HG03060 (cell line): Measurements from ENCODE around the gene NPAS3.

Experiments used
- ATAC-seq: cut with Tn5 transposase; IDR thresholded peaks from one replicate; pipeline ENCODE4 v1.9.1; 2021; ENCODE audit warnings: low read depth, moderate number of reproducible peaks; ENCODE audit not compliant: unreplicated experiment

Gene NPAS3

DNA sequence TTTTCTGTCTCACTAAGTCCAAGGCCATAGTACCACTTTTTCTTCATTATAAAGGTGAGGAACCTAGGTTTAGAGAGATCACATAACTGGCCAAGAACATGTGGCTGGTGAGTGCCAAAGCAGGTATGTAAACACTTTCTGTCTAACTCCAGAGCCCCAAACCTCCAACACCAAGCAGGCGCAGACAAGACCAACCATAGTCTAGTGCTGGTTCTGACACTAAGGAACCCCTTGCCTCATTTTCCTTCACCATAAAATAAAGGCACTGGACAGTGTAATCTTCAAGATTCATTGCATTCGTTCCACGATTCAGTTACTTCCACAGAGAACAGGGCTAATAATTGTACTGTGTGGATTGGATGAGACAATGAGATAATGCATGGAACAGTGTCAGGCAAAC, 71.0 kb downstream of the NPAS3 start:
- ATAC-seq = no peak

DNA sequence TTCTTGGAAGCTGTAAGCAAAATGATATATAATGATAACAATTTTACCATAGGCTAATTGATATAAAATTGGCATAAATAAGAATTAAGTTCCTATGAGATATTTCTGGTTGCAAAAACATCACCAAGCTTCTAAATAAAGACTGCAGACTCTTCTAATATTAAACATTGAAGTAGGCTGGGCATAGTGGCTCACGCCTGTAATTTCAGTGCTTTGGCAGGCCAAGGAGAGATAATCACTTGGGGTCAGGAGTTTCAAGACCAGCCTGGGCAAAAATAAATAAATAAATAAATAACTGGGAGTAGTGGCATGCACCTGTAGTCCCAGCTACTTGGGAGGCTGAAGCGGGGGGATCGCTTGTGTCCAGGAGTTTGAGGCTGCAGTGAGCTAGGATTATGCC, 71.8 kb downstream of the NPAS3 start:
- ATAC-seq = no peak

- no peak for ATAC-seq
Measured at GRCh38 chr14:33014710-33015109, 76.0 kb downstream of the NPAS3 start.

DNA sequence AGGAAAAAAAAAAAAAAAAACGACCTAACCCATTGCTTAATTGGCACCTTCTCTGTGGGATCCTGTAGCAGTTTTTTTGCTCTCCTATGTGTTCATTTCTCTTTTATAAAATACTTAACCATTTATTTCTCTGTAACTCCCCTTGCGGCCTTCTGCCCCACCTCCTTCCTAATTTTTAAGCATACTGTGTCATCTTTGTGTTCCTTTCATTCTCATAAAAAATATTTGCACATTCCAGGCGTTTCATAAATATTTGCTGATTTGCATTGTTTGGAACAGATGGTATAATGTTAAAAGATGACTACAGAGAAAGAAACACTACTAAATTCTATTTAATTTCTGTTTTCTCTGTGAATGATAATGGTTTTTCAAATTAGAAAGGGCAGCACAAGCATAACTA, 77.9 kb downstream of the NPAS3 start:
- no peak for ATAC-seq

GRCh38 chr14:33017016-33017415, 78.3 kb downstream of the NPAS3 start:
- ATAC-seq = no peak

DNA sequence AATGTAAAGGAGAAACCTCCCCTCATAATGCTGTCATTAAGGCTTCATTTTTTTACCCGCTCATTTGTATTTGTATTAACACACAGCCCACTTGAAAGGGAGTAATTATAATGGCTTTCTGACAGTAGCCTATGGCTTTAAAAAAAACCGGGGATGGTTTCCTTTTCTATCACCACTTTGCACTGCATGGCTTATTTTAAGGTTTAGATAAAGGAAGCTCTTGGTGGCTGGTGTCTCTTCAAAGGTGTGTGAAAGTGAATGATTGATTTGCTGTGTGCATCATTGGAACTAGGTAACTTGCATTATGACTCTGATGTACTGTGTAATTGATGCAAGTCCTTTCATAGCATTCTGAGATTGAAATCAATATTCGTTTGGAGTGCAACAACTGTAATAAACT, 80.7 kb downstream of the NPAS3 start:
- no peak for ATAC-seq

GRCh38 chr14:33026850-33027430, 88.3 kb downstream of the NPAS3 start:
- ATAC-seq = no peak

DNA sequence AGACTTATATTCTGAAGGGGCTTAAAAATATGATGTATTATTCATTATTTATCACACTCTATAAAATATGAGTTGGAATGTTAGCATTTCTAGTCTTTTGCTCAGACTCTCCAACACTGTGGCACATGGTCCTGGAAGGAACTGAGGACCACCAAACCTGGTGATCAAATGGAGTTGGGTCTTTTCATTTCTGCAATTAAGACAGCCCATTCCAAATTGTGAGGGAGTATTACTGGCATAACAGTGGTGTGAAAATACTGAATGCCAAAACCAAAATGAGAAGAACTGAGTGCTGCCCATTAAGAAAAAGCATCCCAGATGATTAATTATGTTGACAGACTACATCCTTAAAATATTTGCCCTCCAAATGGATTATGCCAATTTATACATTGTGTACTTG, 90.8 kb downstream of the NPAS3 start:
- no peak for ATAC-seq

GRCh38 chr14:33030386-33030785, 91.7 kb downstream of the NPAS3 start:
- no peak for ATAC-seq

DNA sequence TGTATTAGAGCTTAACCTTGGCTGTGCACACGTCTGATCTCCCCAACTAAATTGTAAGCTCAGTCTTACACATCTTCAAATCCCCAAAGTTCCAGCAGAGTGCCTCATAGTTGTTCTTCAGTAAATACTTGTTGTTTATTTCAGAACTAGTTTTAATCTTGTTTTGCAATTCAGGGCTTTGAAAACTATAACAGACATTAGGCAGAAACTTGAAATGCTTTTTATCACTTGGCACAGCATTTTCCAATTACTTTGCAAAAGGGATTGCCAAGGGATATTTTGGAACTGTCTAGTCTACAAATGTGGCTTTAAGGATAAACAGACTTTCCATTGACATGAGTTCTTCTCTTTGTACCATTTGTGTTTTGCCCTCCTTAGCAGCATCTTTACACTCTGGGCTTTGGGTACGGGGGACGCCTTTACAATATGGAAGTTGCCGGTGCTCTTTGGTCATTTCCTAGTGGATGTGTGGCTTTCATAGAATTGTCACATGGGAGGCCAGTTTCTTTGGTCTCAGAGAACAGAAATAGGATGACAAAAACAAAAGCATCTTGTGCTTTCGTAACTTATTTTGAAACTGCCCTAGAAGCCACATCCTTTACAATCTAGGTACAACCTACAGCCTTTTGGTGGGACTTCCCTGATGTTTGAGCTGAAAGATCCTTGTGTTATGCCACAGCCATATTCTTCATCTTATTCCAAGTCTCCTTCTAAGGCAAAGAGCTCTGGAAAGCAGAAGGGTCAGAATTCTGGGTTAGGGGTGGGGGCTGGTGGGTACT, 96.9 kb downstream of the NPAS3 start:
- no peak for ATAC-seq

GRCh38 chr14:33039311-33039710, 100.6 kb downstream of the NPAS3 start:
- ATAC-seq = no peak

DNA sequence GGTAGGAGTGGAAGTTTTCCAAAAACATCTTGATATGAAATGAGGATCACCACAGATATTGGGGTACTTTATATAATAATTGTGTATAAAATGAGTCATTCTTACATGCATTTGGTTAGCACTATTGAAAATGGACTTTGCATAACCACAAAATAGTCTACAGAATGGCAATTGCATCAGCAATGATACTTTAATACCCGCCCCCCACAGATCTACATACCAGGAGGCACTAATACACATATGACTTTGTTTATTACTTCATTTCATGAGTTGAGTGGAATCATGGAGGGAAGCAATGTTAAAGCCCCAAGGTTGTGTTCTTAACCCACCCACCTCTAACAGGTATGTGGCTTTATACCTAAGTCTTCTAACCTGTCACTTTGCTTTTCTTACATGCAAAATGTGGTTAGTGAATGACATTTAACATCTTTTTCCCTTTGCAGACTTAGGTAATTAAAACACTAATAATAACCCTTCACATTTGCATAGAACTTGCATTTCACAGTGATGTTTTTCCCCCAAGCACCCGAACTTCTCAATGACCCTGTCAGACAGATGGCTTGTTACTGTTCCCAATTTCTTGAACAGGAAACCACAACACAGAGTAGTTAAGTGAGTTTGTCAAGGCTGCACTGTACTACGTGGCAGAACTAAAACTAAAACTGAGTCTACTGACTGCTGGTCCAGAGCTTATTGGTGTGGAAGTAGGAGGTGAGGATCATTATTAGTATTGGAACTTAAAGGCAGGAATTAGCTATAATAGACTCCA, 101.9 kb downstream of the NPAS3 start:
- ATAC-seq = no peak

DNA sequence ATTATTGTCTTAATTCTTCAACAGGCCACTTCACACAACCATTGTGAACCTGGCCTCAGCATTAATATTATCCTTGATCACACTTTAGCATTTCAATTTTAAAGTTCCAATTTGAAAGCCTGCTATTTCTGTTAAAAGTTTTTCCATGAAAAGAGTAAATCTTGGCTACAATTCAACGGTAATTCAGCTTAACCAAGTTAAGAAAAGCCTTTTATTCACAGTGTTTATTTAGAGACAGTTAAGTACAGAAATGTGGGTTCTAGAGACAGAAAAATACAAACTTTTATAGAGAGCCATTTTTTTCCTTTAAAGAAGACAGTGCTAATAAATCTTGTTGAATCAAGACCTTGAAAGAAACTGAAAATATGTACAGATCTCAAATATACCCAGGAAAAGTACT, 103.9 kb downstream of the NPAS3 start:
- no peak for ATAC-seq

DNA sequence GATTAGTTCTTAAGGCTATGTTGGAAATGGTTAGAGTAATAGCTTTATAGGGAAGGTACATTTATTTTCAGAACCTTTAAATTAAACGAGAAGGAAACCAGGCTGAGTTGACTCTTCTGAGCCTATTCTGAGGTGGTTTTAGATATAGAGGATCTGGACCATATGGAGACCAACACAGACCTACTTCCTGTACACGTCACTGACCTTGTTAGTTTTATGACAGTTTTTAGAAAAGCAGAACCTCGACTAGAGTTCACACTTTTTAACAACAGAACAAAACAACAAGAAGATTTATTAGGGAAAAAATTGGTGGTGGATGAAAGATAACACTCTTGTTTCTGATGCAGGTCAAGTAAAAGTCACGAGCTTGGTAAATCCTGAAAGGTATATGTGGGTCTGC, 107.1 kb downstream of the NPAS3 start:
- ATAC-seq = no peak

- ATAC-seq = no peak
Measured at GRCh38 chr14:33052943-33053342, 114.3 kb downstream of the NPAS3 start.

DNA sequence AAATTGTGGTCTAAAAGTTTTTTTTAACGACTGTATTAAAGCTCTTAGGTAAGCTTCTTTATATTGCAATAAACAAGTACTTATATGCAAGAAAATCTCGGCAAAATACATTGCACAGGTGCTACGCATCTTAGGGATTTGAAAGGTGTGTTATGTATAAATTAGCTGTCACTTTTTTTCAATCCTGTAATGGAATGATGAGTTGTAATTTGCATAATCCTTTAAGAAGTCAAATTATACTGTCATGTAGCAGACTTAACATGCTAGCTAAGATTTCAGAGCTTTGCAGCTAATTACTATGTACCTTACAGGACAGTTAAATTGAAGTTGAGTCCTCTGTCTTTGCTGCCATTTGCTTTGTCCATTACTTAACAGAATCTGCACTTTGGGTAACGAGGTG, 117.5 kb downstream of the NPAS3 start:
- no peak for ATAC-seq

- no peak for ATAC-seq
Measured at GRCh38 chr14:33057585-33057984, 118.9 kb downstream of the NPAS3 start.

DNA sequence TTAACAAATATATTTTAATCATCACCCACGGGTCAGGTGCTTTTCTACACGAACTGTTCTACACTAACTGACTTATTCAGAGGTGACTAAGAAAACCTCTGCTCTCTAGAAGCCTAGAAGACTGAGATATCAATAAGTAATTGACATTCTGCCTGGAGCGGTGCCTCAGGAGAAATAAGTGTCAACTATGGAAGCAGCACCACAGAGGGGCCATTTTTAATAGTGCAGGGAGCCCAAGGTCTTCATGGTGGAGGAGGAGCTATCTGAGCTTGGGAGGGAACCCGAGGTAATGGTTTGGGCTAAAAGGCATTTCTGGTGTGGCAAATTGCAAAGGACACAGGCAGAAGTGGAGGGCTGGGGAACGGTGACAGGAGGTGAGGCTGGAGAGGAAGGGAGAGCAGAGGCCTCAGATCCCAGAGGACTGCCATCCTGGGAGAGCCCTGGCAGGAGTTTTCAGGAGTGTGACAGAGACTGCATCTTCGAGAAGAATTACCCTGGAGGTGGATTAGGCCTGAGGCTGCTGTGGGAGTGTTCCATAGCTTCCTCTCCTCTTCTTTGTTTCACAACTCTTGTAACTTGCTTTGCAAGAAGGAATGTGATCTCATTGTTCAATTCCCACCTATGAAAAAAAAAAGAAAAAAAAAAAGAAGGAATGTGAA, 123.1 kb downstream of the NPAS3 start:
- no peak for ATAC-seq

DNA sequence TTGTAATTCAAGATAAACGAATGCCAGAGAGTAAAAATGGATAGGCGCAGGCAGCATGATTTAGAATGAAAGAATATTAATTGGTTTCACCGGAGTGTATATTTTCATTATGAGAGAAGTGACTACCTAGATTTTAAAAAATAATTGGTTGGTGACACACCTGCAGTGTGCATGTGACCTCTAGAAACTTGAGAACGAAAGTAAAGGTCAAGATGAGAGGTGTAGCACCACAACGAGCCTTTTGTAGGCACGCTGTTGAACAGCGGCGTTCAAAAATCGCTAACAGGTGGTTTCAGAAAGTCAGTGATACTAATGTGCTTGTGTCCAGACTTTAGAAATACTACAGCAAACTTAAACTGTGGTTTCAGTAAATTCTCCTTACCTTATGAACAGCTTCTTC, 123.8 kb downstream of the NPAS3 start:
- ATAC-seq = no peak

DNA sequence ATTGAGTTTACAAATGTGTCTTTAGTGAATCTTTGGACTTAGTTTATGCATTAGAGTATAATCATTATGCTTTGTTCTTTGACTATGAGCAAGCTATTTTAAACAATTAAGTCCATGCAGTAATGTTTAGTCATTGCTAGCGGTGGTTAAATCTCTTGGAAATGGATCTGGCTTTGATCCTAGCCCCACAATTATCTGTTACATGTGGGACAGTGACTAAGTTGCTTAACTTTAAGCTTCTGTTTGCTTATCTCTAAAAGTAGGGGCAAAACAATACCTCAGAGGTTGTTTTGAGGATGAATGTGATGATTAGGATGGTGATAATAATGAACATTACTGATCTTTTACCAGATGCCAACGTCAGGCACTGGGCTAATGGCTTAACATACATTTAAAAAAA, 124.2 kb downstream of the NPAS3 start:
- ATAC-seq = no peak

DNA sequence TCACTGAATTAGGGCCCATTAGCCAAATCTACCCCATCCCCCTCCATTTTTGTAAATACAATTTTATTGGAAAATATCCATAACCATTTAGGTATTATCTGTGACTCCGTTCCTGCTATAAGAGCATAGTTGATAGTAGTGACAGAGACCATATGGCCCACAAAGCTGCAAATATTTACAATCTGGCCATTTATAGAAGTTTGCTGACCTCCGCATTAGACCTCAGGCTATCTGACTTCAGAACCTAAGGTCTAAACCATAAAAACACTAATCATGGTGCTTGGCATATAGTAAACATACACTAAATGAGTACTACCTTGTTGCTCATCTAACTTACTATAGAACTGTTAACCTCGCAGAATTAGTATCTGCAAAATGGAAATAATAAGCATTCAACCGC, 124.8 kb downstream of the NPAS3 start:
- ATAC-seq = no peak
